ENCODE results near the gene SPATC1L. TPM values are rescaled to one million over a fixed set of nuclear protein-coding genes. Genes with fewer than 3 reads are reported as not detected.

Gene SPATC1L
- polyA plus RNA-seq, 1 experiment, result 8.4 TPM

- Histone ChIP-seq H3K4me3 (ENCODE audit: low read depth, low read length) (no peak overlapping the region), H3K36me3 (ENCODE audit: control insufficient read depth, insufficient read depth, low read length) (peaks cover 30% of the 10 kb centered on the region), H3K27me3 (ENCODE audit: control insufficient read depth, insufficient read depth, low read length) (no peaks in the 10 kb centered on the region)
- ChIA-PET CTCF (interaction anchor here (1.0 kb wide), 1 partner anchor 33 kb away, joined by 3 read pairs; no protein-coding TSS in a partner anchor), POLR2A (no interaction called here)
- no peak for TF ChIP-seq CTCF (IDR thresholded peaks at IDR 0.05; ENCODE audit: insufficient read depth, low read depth, low read length)
- no peak for DNase-seq (ENCODE audit: low read depth)
These were observed 7.7 kb upstream of the SPATC1L start for GRCh38 chr21:46191686-46192575.

- DNase-seq (ENCODE audit: low read depth), result no peak
- no peak for TF ChIP-seq CTCF (IDR thresholded peaks at IDR 0.05; ENCODE audit: insufficient read depth, low read depth, low read length)
- Histone ChIP-seq H3K27me3 (ENCODE audit: control insufficient read depth, insufficient read depth, low read length) (no peaks in the 10 kb centered on the region), H3K4me3 (ENCODE audit: low read depth, low read length) (no peak overlapping the region), H3K36me3 (ENCODE audit: control insufficient read depth, insufficient read depth, low read length) (peaks cover 25% of the 10 kb centered on the region)
- POLR2A ChIA-PET, result no interaction called here
- CTCF ChIA-PET, result interaction anchor here (1.0 kb wide), 1 partner anchor 34 kb away, joined by 3 read pairs; no protein-coding TSS in a partner anchor
These were observed 7.0 kb upstream of the SPATC1L start for GRCh38 chr21:46191257-46191685.

DNA sequence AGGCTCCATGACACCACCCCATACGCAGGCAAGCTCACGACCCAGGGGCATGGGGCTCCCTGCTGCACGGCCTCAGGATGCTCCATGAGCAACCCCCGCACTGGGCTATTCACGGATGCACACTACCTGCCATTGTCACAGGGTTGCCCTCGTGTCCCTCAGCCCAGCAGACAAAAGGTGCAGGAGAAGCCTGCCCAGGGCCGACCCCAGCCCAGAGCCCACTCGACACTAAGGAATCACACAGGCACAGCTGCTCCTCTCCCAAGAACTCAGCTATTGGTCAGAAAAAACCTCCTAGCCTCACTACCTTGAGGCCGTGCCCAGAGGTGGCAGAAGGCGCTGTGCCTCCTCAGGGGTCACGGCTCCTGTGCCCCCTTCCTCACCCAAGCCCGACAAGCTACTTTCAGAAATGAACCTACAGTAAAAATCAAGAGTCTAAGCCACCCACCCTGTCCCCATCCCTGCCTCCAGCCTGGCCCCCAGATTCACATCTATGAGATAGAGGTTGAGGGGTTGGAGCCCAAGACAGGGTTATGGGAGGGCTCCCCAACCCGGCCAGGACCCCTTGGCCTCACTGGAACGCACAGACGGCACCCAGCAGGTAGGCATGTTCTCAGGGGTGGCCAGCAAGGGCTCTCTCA, 6.4 kb upstream of the SPATC1L start:
- ChIA-PET POLR2A (no interaction called here), CTCF (interaction anchor here (1.0 kb wide), 1 partner anchor 34 kb away, joined by 3 read pairs; no protein-coding TSS in a partner anchor)
- peaks cover 25% of the 10 kb centered on the region for H3K36me3 ChIP-seq (ENCODE audit: control insufficient read depth, insufficient read depth, low read length)
- DNase-seq (ENCODE audit: low read depth), result no peak
- no peak for TF ChIP-seq CTCF (IDR thresholded peaks at IDR 0.05; ENCODE audit: insufficient read depth, low read depth, low read length)
- H3K27me3 ChIP-seq (ENCODE audit: control insufficient read depth, insufficient read depth, low read length), result no peaks in the 10 kb centered on the region
- no peak overlapping the region for H3K4me3 ChIP-seq (ENCODE audit: low read depth, low read length)

- TF ChIP-seq CTCF (IDR thresholded peaks at IDR 0.05; ENCODE audit: insufficient read depth, low read depth, low read length), result no peak
- H3K4me3 ChIP-seq (ENCODE audit: low read depth, low read length), result no peak overlapping the region
- ChIA-PET POLR2A (no interaction called here), CTCF (interaction anchor here (0.7 to 1.7 kb wide), 2 partner anchors 17 to 310 kb away, joined by 3 to 4 read pairs; no protein-coding TSS in a partner anchor)
- DNase-seq (ENCODE audit: low read depth), result no peak
- no peaks in the 10 kb centered on the region for H3K27me3 ChIP-seq (ENCODE audit: control insufficient read depth, insufficient read depth, low read length)
- peaks cover 23% of the 10 kb centered on the region for H3K36me3 ChIP-seq (ENCODE audit: control insufficient read depth, insufficient read depth, low read length)
These were observed 5.8 kb upstream of the SPATC1L start for GRCh38 chr21:46189959-46190490.

Measured in BJ (cell line).